Small intestine (tissue), 7 donors: ENCODE measurements around the gene FGF19. TPM values are rescaled to one million over a fixed set of nuclear protein-coding genes. Genes with fewer than 3 reads are reported as not detected.

ENCODE experiments used
- DNase-seq, 2 donors: peaks; one replicate each; pipeline versions ENCODE4 v3.0.0 to v3.0.0-alpha.2; 2013
- FAIRE-seq: peaks from 2 replicates; lab custom pipeline; 2012; peaks lifted over from hg19 to GRCh38; lab: Jason Lieb, UNC
- H3K27ac ChIP-seq, 3 donors: one replicate each; pipeline ENCODE4 v1.5.1; 2013; ENCODE audit warnings: low read length in 2 of 3, mild to moderate bottlenecking in 2 of 3, control low read depth in 1 of 3, inconsistent platforms in 1 of 3, low read depth in 1 of 3, moderate library complexity in 1 of 3
- H3K27me3 ChIP-seq, 3 donors: one replicate each; pipeline ENCODE4 v1.6.1; 2013; ENCODE audit warnings: low read length in 3 of 3, inconsistent platforms in 1 of 3; ENCODE audit not compliant: control insufficient read depth in 3 of 3, insufficient read depth in 3 of 3
- H3K36me3 ChIP-seq, 3 donors: one replicate each; pipeline ENCODE4 v1.6.1; 2013; ENCODE audit warnings: low read length in 3 of 3, inconsistent platforms in 1 of 3, low read depth in 1 of 3, mild to moderate bottlenecking in 1 of 3, moderate library complexity in 1 of 3; ENCODE audit not compliant: control insufficient read depth in 3 of 3, insufficient read depth in 2 of 3
- H3K4me1 ChIP-seq, 3 donors: one replicate each; pipeline ENCODE4 v1.6.1; 2013; ENCODE audit warnings: low read length in 2 of 3, inconsistent platforms in 1 of 3, low read depth in 1 of 3, mild to moderate bottlenecking in 1 of 3, moderate library complexity in 1 of 3; ENCODE audit not compliant: control insufficient read depth in 3 of 3, insufficient read depth in 2 of 3
- H3K4me3 ChIP-seq, 3 donors: one replicate each; pipeline ENCODE4 v1.5.1; 2013; ENCODE audit warnings: low read length in 3 of 3, control low read depth in 1 of 3, inconsistent platforms in 1 of 3, low read depth in 1 of 3, mild to moderate bottlenecking in 1 of 3, moderate library complexity in 1 of 3
- H3K9me3 ChIP-seq, 2 donors: one replicate each; pipeline ENCODE4 v1.6.1; 2013; ENCODE audit warnings: low read depth in 1 of 2, low read length in 1 of 2; ENCODE audit not compliant: control insufficient read depth in 2 of 2, insufficient read depth in 1 of 2
- WGBS, 3 donors: extraction: QIAGEN DNeasy Blood & Tissue Kit; methylation state at CpG; one replicate each; pipeline ENCODE4 v1.1.7; 2013; 5-methylcytosine and 5-hydroxymethylcytosine counted together
- polyA plus RNA-seq, 4 donors: library from polyadenylated mRNA; stranded (reverse) in 3 of 4; unstranded in 1 of 4; fragments of 200-250 nt in 3 of 4; fragments of 120-200 nt in 1 of 4; gene quantifications; one replicate each; pipeline versions ENCODE4 v1.2.1 to v1.2.3, GENCODE V29; 2013
- donor health status: healthy with polysubstance abuse.
- donor health status: control.
- donor health status: control.
- donor health status: Bipolar disorder and iron deficiency.
- donor health status: healthy.

FGF19 gene
- polyA plus RNA-seq, 4 donors = 0.37 to 1.7 TPM; not detected in 2

GRCh38 chr11:69650081-69650831 lies 53.6 kb downstream of the FGF19 start:
- Histone ChIP-seq H3K4me1 (peaks cover 0 to 9% (median 0%) of the 10 kb centered on the region in 3 donors), H3K36me3 (peaks cover 9 to 90% (median 15%) of the 10 kb centered on the region in 3 donors), H3K27ac (no peak overlapping the region), H3K27me3 (no peaks in the 10 kb centered on the region), H3K9me3 (no peaks in the 10 kb centered on the region), H3K4me3 (no peak overlapping the region)
- FAIRE-seq (no peak), DNase-seq (no peak)
- WGBS, 3 donors = 82 to 86% (median 86%) methylated on average over 24 of the region's 24 CpGs

- WGBS, 3 donors = 92 to 97% (median 94%) methylated on average over 10 of the region's 10 CpGs
- Histone ChIP-seq H3K9me3 (no peaks in the 10 kb centered on the region), H3K4me3 (no peak overlapping the region), H3K36me3 (peaks cover 9 to 92% (median 15%) of the 10 kb centered on the region in 3 donors), H3K4me1 (peaks cover 0 to 9% (median 0%) of the 10 kb centered on the region in 3 donors), H3K27ac (no peak overlapping the region), H3K27me3 (no peaks in the 10 kb centered on the region)
- DNase-seq (no peak), FAIRE-seq (no peak)
These were observed 54.3 kb downstream of the FGF19 start for GRCh38 chr11:69649576-69649900.

GRCh38 chr11:69648679-69649575 lies 54.9 kb downstream of the FGF19 start:
- Histone ChIP-seq H3K27ac (no peak overlapping the region), H3K27me3 (no peaks in the 10 kb centered on the region), H3K4me3 (no peak overlapping the region), H3K9me3 (no peaks in the 10 kb centered on the region), H3K4me1 (peaks cover 0 to 13% (median 2%) of the 10 kb centered on the region in 3 donors), H3K36me3 (peaks cover 9 to 92% (median 15%) of the 10 kb centered on the region in 3 donors)
- DNase-seq (no peak), FAIRE-seq (no peak)
- WGBS, 3 donors = 88 to 89% (median 88%) methylated on average over 36 to 37 of the region's 37 CpGs

Other genes with a start within 250 kb of the FGF19 start
- gene LINC01488, start 222.4 kb downstream of the FGF19 start, polyA plus RNA-seq = under 1 TPM in 1 of 4 donors, not detected in 3; 0.03 TPM
- gene CCND1, start 62.9 kb downstream of the FGF19 start, polyA plus RNA-seq = 10 to 100 TPM in 2 of 4 donors, 1 to 10 TPM in 2; 6.2 to 53.8 (median 15.6) TPM
- gene LTO1, start 28.7 kb downstream of the FGF19 start, polyA plus RNA-seq = 10 to 100 TPM; 14.6 to 21.1 (median 17.7) TPM
- under 1 TPM in 2 of 4 donors, not detected in 2; 0.01 to 0.03 TPM for gene FGF4, start 71.3 kb upstream of the FGF19 start, polyA plus RNA-seq
- not detected for gene FGF3, start 115.4 kb upstream of the FGF19 start, polyA plus RNA-seq